Calu3 (cell line): ENCODE data around the gene CACNG6. TPM values are rescaled to one million over a fixed set of nuclear protein-coding genes. Genes with fewer than 3 reads are reported as not detected.

Source experiments
- BruUV-seq: library from RNA; stranded (reverse); fragments of 400-500 nt; replicated peaks from 2 replicates; lab custom pipeline; 2021; lab: Mats Ljungman, UMichigan
- CTCF ChIA-PET: fragments of 300-600 bp; sonication (Branson Sonifier 250); formaldehyde crosslinking; loops from one replicate; lab custom pipeline; 2022; ENCODE audit warnings: antibody characterized with exemption; lab: Charles Lee
- DNase-seq: peaks from one replicate; pipeline ENCODE4 v3.0.0; 2022
- H3K27ac Mint-ChIP-seq: one replicate; pipeline ENCODE4 v1.8.0; 2022; ENCODE audit warnings: mixed read lengths; ENCODE audit not compliant: unreplicated experiment
- H3K27me3 Mint-ChIP-seq: one replicate; pipeline ENCODE4 v1.8.0; 2022; ENCODE audit warnings: mixed read lengths; ENCODE audit not compliant: unreplicated experiment
- H3K36me3 Mint-ChIP-seq: one replicate; pipeline ENCODE4 v1.8.0; 2022; ENCODE audit warnings: mild to moderate bottlenecking, moderate library complexity, mixed read lengths; ENCODE audit not compliant: insufficient read depth, unreplicated experiment
- H3K4me1 Mint-ChIP-seq: one replicate; pipeline ENCODE4 v1.8.0; 2022; ENCODE audit warnings: mild to moderate bottlenecking, low read depth, mixed read lengths; ENCODE audit not compliant: unreplicated experiment
- H3K4me3 Mint-ChIP-seq: one replicate; pipeline ENCODE4 v1.8.0; 2022; ENCODE audit warnings: mild to moderate bottlenecking, low read depth, moderate library complexity, mixed read lengths; ENCODE audit not compliant: unreplicated experiment
- H3K9me3 Mint-ChIP-seq: one replicate; pipeline ENCODE4 v1.8.0; 2022; ENCODE audit warnings: low read depth, mixed read lengths; ENCODE audit not compliant: unreplicated experiment
- CTCF ChIP-seq: fragments of 200-600 bp; IDR thresholded peaks from one replicate; pipeline ENCODE4 v1.8.0; 2022; ENCODE audit warnings: antibody characterized with exemption; ENCODE audit not compliant: unreplicated experiment
- intact Hi-C: fragments of 100-400 bp; cut with micrococcal nuclease; formaldehyde crosslinking; loops from one replicate; pipeline ENCODE4 v1.10.0; 2022; ENCODE audit not compliant: unreplicated experiment
- total RNA-seq: library from RNA; stranded (reverse); gene quantifications from 2 replicates; pipeline ENCODE4 v1.2.3, GENCODE V29; 2022

The CACNG6 gene
- total RNA-seq, 1 experiment from 2014 or later: 144 TPM

GRCh38 chr19:54021932-54022331 lies 30.5 kb downstream of the CACNG6 start:
- H3K9me3 Mint-ChIP-seq: peaks cover 4% of the 10 kb centered on the region
- DNase-seq: no peak
- CTCF ChIA-PET: interaction anchor here (0.6 to 3.5 kb wide), 4 partner anchors 19 to 1083 kb away, joined by 6 to 38 read pairs (median 18); partner anchors contain the start of gene PRKCG
- BruUV-seq: no TSS peak
- H3K4me3 Mint-ChIP-seq: peak overlapping the region; percentile 24
- intact Hi-C loops: loop anchor here (2.0 to 5.0 kb wide), 3 partner anchors 31 to 115 kb away; partner anchors contain the start of genes CACNG6 and CACNG7
- no peaks in the 10 kb centered on the region for H3K27me3 Mint-ChIP-seq
- H3K36me3 Mint-ChIP-seq: peaks cover 48% of the 10 kb centered on the region
- no peak for TF ChIP-seq CTCF
- H3K4me1 Mint-ChIP-seq: peaks cover 58% of the 10 kb centered on the region
- H3K27ac Mint-ChIP-seq: peak overlapping the region; percentile 98

- H3K27me3 Mint-ChIP-seq: no peaks in the 10 kb centered on the region
- CTCF ChIA-PET: interaction anchor here (1.0 to 3.5 kb wide), 12 partner anchors 20 to 230 kb away, joined by 3 to 38 read pairs (median 5); partner anchors contain the start of genes CACNG6 and PRKCG
- intact Hi-C loops: loop anchor here (1.0 to 5.0 kb wide), 3 partner anchors 32 to 181 kb away; partner anchors contain the start of genes CACNG6 and CACNG7
- no peaks in the 10 kb centered on the region for H3K9me3 Mint-ChIP-seq
- peaks cover 50% of the 10 kb centered on the region for H3K4me1 Mint-ChIP-seq
- DNase-seq: no peak
- H3K4me3 Mint-ChIP-seq: peak overlapping the region; percentile 13
- peaks cover 40% of the 10 kb centered on the region for H3K36me3 Mint-ChIP-seq
- BruUV-seq: no TSS peak
- TF ChIP-seq CTCF: no peak
- H3K27ac Mint-ChIP-seq: peak overlapping the region; percentile 98
These were observed 31.8 kb downstream of the CACNG6 start for GRCh38 chr19:54023191-54023590.

- Mint-ChIP-seq H3K27ac (no peak overlapping the region), H3K27me3 (no peaks in the 10 kb centered on the region), H3K9me3 (no peaks in the 10 kb centered on the region), H3K4me3 (no peak overlapping the region), H3K36me3 (peaks cover 35% of the 10 kb centered on the region), H3K4me1 (peaks cover 50% of the 10 kb centered on the region)
- no peak for TF ChIP-seq CTCF
- intact Hi-C loops: loop anchor here (5.0 kb wide), 1 partner anchor 117 kb away; the partner anchor contains the start of gene CACNG7
- DNase-seq: no peak
- no TSS peak for BruUV-seq
- CTCF ChIA-PET: interaction anchor here (0.7 to 3.5 kb wide), 8 partner anchors 33 to 232 kb away, joined by 3 to 38 read pairs (median 6); partner anchors contain the start of genes CACNG6 and PRKCG
These were observed 33.2 kb downstream of the CACNG6 start for GRCh38 chr19:54024660-54025059.

- no peaks in the 10 kb centered on the region for H3K27me3 Mint-ChIP-seq
- peaks cover 55% of the 10 kb centered on the region for H3K4me1 Mint-ChIP-seq
- intact Hi-C loops: no loop called here
- no peak overlapping the region for H3K4me3 Mint-ChIP-seq
- CTCF ChIA-PET: no interaction called here
- peaks cover 16% of the 10 kb centered on the region for H3K36me3 Mint-ChIP-seq
- H3K27ac Mint-ChIP-seq: no peak overlapping the region
- DNase-seq: no peak
- no TSS peak for BruUV-seq
- no peak for TF ChIP-seq CTCF
- H3K9me3 Mint-ChIP-seq: no peaks in the 10 kb centered on the region
These were observed 35.2 kb downstream of the CACNG6 start for GRCh38 chr19:54026656-54027055.
